Stimulated activated CD8-positive, alpha-beta memory T cell treated with anti-CD3 and anti-CD28 coated beads, Interleukin-15, amount 100 ng/mL, for 24 hours (primary cell): ENCODE measurements around the gene ZNF280D.
"Not testable (repeated sequence)": the region's sequence is repeated elsewhere in the genome, so short reads cannot be mapped to it uniquely, and the experiment has no call there.

Experiments used
- DNase-seq: peaks from one replicate; pipeline ENCODE4 v3.0.0-alpha.2; 2020; ENCODE audit warnings: low read depth

ZNF280D gene

DNA sequence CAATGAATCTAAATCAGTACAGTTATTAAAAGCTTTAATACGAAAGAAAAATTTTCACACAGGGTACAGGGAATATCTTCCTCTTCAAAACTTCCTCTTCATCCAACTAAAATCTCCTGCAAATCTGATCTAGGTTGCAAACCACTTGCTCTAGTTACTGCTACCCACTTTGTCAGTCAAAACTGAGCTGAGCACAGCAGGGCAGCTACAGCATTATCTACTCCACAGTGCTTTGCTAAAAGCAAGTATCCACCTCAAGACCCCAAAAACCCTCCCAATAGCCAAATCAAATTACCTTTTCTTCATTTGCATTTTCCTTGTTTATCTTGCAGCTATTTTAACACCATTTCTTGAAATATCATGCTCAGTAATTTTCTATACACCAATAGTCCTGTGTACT is 14.7 kb downstream of the ZNF280D start:
- no peak for DNase-seq

DNA sequence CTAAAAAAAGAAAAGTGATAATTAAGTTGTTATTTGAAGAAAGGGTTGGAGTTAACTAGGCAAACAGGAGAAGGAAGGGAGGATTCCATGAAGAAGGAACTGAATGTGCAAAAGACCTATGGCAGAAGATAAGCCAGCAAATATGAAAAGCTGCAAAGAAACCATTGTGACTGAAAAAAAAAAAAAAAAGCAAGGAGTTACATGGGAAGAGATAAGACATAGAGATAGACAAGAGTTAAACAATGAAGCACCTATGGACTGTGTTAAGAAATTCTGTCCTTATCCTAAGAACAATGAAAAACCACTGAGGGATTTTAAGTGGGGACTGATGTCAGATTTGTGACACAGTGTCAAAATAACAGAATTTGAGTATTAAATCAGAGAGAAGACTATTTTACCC is 17.0 kb downstream of the ZNF280D start:
- DNase-seq = no peak

DNA sequence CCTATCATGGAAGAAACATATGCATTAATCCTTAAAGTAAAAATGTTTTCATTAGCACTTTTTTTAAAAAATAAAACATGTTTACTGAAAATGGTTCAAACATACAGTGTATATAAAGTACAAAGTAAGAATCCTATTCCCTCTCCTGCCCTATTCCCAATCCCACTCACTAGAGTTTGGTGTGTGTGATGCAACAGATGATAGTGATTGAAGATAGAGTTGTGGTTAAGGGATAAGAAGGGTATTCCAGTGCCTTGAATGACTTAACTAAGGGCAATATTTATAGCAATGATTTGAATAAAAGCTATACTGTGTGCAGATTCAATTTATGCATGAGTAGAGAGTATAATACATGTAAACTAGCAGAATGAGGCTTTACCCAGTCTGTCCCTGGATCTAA is 18.1 kb downstream of the ZNF280D start:
- DNase-seq = no peak

DNA sequence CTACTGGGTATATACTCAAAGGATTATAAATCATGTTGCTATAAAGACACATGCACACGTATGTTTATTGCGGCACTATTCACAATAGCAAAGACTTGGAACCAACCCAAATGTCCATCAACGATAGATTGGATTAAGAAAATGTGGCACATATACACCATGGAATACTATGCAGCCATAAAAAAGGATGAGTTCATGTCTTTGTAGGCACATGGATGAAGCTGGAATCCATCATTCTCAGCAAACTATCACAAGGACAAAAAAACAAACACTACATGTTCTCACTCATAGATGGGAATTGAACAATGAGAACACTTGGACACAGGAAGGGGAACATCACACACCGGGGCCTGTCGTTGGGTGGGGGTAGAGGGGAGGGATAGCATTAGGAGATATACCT is 23.8 kb downstream of the ZNF280D start:
- DNase-seq = not testable (repeated sequence)

DNA sequence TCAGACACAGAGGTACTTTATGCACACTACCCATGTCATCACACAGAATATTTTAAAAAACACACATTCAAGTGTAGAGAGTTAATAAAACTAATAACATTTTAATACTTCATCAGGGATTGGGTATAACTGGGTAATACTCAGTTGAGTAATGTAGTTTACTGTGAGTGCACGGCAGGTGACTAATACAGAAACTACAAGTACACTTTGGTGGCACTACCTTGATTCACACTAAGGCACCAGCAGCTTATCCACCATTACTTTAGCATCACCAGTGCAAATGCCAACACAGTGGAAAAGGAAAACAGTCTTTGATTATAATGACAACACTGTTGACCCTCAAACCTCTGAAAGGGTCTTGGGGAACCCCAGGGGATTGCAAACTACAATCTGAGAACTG is 33.6 kb downstream of the ZNF280D start:
- no peak for DNase-seq

DNA sequence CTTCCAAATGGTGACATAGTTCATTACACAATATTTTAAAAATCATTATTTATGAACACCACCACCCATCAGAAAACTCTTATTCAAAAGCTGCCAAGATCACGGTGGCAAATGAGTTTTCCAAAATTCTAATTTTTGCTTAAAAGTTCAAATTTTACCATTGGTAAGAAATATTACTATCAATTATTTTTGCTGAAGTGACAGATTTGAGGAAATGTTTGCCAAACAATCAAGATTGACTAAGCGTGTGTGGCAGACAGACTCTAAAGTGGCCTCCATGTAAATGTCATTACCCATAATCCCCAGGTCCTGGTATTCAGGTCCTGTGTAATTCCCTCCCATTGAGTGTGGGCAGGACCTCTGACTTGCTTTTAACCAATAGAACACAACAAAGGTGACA is 35.0 kb downstream of the ZNF280D start:
- no peak for DNase-seq

DNA sequence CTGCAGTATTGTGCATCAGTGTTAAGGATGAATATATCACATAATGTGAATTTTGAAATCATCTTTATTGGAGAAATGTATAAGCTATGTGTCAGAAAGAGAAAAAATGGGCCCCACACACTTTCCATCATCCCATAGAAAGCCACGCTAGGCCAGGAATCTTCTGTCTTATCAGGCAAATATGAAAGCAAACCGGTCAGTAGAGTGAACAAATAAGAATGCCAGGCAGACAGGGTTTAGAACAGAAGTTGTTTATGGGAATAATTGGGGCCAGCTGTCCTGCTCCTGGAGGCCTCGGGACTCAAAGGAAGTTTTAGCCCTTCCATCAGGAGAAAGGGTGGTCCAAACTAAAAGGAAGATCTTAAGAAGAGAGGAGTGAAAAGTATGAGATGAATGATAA is 39.5 kb downstream of the ZNF280D start:
- DNase-seq = no peak

DNA sequence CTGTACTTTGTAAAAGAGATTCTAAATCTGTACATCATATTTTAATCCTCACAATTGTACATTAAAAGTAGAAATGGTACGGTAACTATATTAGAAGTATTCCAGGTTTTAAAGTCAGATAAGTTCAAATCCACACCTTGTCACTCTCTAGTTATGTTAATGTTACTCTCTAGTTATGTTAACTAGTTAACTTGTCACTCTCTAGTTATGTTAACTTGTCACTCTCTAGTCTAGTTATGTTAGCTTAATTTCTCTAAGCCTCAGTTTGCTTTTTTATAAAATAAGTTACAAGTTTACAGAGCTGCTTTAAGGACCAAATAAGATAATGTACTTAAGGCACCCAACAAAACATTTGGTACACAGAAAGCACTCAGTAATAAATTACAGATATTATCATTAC is 42.6 kb downstream of the ZNF280D start:
- DNase-seq = no peak

DNA sequence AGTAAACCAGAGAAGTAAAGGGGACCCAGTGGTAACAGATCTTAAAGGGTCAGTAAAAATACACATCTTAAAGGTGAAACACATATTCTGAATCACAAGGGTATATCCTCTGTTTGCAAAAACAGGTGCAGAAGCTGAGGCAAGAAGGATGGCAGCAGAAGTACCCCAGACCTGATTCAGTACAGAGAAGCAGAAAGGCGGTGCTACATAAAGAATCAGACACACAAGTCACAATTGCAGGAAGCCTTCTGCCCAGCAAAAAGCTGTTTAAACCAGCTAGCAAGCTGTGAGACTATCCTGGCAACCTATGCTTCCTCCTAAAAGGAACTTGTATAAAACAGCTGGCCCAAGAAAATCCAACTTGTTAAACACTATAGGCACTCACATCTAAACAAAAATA is 49.4 kb downstream of the ZNF280D start:
- DNase-seq = no peak

DNA sequence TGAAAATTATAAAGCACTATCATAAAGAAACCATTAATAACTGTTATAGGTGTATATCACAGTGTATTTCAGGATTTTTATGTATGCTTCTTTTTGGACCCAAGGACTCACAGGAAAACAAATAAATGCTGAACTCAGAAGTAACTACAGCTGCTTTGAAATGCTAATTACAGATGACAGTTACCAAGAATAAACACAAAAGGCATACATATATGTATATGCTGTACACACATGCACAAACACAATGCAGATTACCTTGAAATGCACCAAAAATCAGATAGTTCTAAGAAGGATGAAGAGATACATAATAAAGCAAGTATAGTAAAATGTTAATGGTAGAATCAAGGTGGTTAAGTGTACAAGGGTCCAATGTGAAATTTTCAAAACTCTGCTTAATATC is 52.2 kb downstream of the ZNF280D start:
- DNase-seq = no peak

DNA sequence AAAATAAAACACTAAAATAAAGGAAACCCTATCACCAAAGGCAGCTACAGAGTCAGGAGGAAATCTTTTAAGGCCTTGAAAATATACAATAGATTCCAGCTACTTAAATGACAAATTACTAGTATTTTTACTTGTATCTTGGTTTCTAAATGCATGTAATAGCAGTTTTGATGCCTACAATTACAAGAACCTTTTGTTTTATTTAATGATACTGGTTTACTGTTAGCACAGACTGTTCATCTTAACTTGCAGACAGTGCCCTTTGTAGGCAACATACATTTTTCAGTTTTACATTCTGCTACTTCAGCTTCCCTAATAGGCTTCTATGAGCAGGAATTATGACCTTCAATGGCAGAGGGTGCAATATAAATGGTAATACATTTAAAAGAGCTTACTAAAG is 54.1 kb downstream of the ZNF280D start:
- DNase-seq = no peak

DNA sequence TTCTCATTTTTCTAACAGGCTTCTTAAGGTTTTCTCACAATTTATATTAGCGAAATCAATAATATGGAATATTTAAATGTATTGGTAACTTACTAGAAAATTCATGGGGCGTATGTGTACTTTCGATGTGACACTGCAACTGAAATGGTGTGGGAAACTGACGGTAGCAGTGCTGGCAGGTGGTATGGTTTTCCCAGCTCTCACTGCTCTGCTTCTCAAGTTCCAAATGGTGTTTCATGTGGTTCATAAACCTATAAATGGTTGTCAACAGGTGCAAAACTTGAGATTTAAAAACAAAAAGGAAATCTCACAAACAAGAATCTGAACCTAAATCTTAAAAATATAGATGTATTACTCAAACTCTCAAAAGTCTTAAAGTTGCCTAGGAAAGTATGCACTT is 54.7 kb downstream of the ZNF280D start:
- DNase-seq = no peak

DNA sequence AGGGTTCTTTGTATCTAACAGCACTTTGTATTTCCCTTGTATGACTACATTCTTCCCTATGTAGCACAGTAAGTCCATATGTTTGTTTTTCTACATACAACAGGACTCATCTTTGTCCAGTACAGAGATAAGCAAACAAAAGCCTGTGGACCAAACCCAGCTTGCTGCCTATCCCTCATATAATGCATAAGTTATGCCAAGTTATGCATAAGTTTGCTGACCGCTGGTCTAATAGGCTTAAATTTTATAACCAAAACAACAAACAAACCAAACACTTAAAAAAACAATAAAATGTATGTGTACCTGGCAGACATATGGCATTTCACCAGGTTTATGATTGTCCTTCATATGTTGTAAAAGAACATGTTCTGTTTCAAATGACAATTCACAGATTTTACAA is 56.0 kb downstream of the ZNF280D start:
- DNase-seq = no peak

DNA sequence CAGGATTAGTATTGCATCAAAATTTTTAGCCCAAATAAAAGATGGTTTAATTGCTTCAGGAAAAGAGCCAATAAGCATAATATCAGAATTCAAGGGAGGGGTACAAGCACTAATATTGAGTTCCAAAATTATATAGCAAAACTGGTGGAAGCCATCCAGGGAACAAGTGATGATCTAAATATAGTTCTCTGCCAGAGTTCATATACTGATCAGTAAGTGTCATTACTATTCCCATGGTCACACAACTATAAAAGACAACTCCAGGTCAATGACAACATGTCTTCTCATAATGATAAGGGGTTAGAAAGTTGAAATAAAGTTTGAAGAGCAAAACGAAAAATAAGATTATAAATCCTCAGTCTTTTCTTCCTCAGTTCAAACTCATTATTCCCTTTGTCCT is 57.4 kb downstream of the ZNF280D start:
- DNase-seq = no peak

DNA sequence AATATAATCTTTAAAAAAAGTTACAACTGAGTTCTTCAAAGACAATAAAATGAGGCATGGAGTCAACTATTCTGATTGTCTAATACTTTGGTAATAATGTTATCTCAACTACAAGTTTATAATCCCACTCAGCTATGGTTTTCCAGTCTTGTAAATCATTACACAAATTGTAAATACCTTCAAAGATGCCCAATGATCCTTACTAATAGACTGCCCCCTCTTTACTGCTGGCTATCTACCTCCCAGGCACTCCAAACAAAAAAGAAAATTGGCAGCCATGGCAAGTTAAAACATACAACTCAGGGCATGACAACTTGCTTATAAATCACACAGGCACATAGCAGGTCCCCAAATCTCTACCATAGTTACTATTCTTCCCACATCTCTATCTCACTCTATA is 58.5 kb downstream of the ZNF280D start:
- no peak for DNase-seq

DNA sequence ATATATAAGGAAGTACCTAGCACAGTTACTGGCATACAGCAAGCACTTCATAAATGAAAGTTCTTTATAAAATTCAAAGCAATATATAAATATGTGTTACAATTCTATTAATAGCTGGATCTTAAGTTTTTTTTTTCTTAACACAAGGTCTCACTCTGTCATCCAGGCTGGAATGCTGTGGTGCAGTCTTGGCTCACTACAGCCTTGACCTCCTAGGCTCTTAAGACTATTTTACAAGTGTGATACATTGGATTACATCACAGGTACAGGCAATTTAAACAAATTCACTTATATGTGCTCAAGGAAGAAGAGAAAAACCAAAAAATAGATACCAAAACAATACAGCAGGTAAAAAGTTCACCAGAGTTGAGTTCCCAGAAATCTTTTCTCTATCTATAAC is 60.6 kb downstream of the ZNF280D start:
- DNase-seq = no peak

DNA sequence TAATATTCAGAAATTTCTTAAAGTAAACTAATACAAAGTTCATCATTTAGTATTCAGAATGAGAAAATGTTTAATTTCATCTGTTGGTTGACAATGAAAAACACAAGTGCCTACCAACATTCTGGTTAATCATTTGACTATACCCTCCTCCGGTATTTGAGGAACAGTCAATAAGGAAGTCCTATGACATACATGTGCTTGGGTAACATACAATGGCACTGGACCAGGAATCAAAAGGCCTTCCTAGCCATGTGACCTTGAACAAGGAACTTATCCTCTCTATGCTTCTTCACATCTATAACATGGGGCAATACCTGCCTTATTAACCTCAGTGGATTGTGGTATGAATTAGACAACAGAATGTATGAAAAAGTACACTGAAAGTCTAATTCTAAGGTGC is 65.8 kb downstream of the ZNF280D start:
- no peak for DNase-seq

DNA sequence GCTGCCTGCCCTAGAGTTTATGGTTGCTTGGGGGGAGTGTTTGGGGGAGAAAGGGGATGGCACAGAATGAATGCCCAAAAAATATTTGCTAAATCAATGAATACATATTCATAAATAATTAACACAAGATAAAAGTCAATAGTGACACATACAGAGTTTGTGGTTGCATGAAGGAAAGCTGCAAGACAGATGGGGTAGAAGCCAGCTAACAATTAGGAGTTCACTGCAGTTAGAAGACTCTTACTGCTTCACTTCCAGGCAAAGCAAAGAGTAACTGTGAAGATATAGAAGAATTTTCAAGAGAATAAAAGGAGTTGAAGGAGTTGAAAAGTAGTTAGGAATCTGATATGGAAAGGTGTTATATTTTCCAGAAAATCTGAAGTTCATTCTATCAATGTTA is 72.4 kb downstream of the ZNF280D start:
- no peak for DNase-seq

DNA sequence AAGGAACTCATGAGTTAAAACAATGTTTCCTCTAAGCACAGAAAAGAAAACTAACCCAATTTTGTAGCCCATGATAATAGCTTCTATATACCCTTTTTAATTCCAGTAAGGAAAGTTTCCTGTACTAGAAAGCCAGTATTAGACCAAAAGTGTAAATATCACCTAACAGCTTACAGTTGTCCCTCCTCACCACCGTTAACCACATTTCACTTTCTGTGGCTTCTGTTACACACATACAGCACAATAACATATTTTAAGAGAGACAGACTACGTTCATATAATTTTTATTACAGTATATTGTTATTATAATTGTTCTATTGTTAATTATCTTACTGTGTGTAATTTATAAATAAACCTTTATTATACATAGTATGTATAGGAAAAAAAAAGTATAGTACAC is 74.1 kb downstream of the ZNF280D start:
- DNase-seq = no peak

DNA sequence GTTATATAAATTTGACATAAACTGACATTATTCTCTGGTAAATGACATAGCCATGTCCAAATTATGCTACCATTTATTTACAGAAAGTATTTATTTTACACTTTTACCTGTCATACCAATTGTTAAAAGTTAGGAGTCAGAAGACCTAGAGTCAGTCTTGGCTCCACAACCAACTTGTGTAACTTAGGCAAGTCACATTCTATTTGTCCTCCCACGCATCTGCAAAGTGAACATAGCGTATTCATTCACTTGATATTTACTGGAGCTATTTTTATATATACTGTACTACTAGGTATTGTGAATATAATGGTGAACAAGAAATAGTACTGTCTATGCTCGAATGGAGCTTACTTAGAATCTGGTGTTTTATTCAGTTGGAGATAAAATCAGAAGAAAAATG is 78.7 kb downstream of the ZNF280D start:
- no peak for DNase-seq

DNA sequence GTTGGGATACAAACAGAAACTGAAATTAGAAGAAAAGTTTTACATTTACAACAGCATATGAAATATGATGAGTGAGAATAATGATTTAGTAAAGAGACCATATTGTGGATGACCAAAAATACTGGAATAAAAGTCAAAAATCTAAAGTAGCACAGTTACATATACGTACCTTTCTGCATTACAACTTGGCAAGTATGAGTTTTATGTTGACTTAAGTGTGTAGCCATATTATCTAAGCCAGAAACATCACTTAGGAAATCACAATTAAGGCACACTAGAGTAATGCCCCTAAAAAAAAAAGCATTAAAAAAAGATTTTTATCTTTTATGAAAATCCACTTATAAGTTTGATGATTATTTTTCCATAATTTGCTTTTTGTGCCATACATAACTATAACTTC is 79.1 kb downstream of the ZNF280D start:
- no peak for DNase-seq

DNA sequence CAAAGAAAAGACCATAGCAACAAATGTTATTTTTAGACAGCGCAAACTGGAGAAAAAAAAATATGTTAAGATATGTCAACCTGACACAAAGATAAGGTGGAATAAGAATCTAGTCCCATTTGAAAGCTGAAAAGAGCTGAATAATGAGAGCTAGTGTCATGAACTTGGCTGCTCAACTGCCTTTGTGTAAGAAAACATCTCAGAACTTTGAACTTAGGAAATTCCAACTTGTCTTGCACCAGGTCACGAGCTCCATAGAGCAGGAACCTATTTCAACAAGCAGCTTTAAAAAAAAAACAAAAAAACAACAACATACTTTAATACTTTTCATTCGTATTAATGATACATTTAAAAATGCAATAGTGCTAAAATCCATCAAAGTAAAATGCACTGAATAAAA is 79.5 kb downstream of the ZNF280D start:
- no peak for DNase-seq

DNA sequence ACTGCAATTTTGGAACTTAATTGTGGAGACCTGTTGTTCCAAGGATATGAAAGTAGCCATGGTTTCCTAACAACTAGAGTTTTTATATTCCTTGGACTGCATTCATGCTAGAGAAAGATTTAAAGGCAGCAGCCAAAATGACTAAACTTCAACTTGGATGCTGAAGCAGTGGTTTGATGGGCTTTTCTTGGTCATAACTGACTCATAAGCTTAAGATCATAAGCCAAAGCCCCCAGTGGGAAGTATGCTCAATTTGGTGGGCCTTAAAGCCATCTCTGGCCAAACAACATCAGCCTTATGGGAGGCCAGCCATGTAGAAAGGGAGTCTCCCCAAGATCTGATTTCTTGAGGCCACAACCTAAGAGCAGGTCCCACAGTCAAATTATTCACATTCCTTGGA is 80.2 kb downstream of the ZNF280D start:
- no peak for DNase-seq

DNA sequence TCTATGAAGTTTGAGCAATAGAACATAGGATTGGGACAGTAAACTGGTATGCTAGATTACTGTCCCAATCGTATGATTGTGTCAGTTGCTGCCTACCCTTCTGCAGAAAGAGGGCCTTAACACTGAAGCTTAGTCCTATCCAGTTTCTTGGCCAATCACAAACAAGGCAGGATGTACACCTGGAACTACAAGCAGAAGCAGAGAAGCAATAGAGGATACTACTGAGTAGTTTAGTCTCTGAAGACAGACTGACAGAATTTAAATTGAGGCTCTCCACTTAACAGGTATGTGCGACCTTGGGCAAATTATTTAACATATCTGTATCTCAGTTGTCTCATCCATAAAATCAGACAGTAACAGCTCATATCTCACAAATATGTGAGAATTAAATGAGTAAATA is 85.0 kb downstream of the ZNF280D start:
- no peak for DNase-seq

DNA sequence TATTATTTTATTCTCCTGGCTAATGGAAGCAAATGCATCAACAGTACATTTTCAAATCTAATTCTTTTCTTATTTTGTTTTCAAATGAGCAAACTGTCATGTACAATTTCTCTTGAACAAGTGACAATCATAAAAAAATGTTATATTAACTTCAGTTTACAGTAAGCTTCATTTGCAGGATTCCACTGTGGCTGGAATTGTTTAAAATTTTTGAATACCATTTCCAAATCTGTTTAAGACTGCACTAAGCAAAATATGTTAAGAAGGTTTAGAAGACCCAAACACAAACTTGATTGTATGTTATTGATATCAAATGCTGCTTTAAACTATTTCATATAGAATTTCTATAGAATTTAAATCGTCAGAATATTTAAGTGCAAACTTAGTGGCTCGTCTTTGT is 92.8 kb downstream of the ZNF280D start:
- no peak for DNase-seq

DNA sequence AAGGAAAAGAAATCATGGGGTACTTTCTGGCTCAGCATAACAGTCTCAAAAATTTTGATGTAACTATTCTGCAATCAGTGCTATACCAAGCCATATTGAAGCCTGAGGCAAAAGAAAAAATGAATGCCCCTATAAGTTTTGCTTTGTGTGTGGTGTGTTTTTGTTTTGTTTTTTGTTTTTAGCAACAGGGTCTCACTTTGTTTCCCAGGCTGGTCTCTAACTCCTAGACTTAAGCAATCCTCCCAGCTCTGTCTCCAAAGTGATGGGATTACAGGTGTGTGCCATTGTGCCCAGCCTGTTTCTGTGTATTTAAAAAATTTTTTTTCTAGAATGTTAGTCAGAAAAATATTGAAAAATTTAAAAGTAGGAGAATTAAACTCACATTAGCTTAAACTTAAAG is 93.2 kb downstream of the ZNF280D start:
- no peak for DNase-seq
